Suppressor macrophage (primary cell): ENCODE results near the gene FALEC.
"Not testable (repeated sequence)": the region's sequence is repeated elsewhere in the genome, so short reads cannot be mapped to it uniquely, and the experiment has no call there.

ENCODE experiments used
- DNase-seq, 4 experiments: peaks; one replicate each; pipeline ENCODE4 v3.0.0-alpha.2; 2020 to 2022

Gene FALEC

GRCh38 chr1:150574260-150575071 is 58.9 kb downstream of the FALEC start:
- no peak for DNase-seq

- DNase-seq: peak in 1 of 4 experiments; percentile 50
Observed at GRCh38 chr1:150575072-150575489, 59.5 kb downstream of the FALEC start.

- peak in 1 of 4 experiments; percentile 37 for DNase-seq
Observed at GRCh38 chr1:150575518-150576366, 60.2 kb downstream of the FALEC start.

GRCh38 chr1:150576367-150576711 is 60.8 kb downstream of the FALEC start:
- DNase-seq: no peak

- DNase-seq: no peak
Observed at GRCh38 chr1:150576794-150577556, 61.4 kb downstream of the FALEC start.

- peak in 1 of 4 experiments; percentile 36 for DNase-seq
Observed at GRCh38 chr1:150577557-150578271, 62.2 kb downstream of the FALEC start.

- peak; percentile 71 to 88 (median 77) for DNase-seq
Observed at GRCh38 chr1:150578272-150579109, 62.9 kb downstream of the FALEC start.

GRCh38 chr1:150579110-150579944 is 63.8 kb downstream of the FALEC start, which contains the start of gene MCL1:
Gene MCL1, minus strand, starts transcription at chr1:150579610. Its CDS starts 80 bp downstream, at chr1:150579530.
- DNase-seq: peak; percentile 97 to 98 (median 98)

- no peak for DNase-seq
Observed at GRCh38 chr1:150579945-150580642, 64.5 kb downstream of the FALEC start.

- not testable (repeated sequence) for DNase-seq
Observed at GRCh38 chr1:150580966-150581365, 65.4 kb downstream of the FALEC start.

GRCh38 chr1:150581437-150581836 is 65.9 kb downstream of the FALEC start:
- DNase-seq: not testable (repeated sequence)

GRCh38 chr1:150581962-150582361 is 66.4 kb downstream of the FALEC start:
- DNase-seq: not testable (repeated sequence)

GRCh38 chr1:150582371-150582770 is 66.8 kb downstream of the FALEC start:
- peak in 1 of 4 experiments; percentile 7 for DNase-seq
